HG03558 (cell line): Measurements from ENCODE around the gene DNAH3.
"Not testable (repeated sequence)": the region's sequence is repeated elsewhere in the genome, so short reads cannot be mapped to it uniquely, and the experiment has no call there.

Experiments used
- ATAC-seq: cut with Tn5 transposase; IDR thresholded peaks from one replicate; pipeline ENCODE4 v1.9.1; 2021; ENCODE audit warnings: moderate number of reproducible peaks; ENCODE audit not compliant: unreplicated experiment; ENCODE audit errors: extremely low read depth

Gene DNAH3

GRCh38 chr16:21023509-21024202 lies 127.0 kb downstream of the DNAH3 start:
- no peak for ATAC-seq

DNA sequence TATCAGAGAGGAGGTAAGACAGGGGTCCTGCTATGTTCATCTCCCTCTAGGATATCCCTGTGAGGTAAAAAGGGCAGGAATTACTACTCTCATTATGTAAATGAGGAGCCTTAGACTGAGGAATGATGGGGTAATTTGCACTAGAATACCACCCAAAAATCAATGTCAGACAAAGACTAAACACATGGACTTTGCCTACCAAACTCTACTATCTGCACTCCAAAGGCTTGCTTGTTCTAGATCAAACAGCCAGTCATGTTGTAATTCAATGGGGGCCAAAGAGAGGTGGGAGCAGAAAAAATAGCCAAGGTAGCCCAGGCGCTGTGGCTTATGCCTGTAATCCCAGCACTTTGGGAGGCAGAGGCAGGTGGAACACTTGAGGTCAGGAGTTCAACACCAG lies 129.3 kb downstream of the DNAH3 start:
- no peak for ATAC-seq

DNA sequence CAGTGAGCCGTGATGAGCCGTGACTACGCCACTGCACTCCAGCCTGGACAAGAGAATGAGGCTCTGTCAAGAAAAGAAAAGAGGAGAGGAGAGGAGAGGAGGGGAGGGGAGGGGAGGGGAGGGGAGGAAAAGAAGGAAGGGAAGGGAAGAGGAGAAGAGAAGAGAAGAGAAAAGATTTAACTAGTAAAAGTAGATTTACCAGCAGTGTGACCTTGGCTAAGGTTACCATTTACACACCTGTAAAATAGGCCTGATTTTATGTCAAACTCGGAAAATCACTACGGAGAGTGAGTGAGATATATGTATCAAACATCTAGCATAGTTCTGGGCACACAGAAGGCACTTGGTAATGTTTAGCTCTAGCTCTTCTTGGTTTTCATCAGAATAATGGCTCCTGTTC lies 140.8 kb downstream of the DNAH3 start:
- no peak for ATAC-seq

DNA sequence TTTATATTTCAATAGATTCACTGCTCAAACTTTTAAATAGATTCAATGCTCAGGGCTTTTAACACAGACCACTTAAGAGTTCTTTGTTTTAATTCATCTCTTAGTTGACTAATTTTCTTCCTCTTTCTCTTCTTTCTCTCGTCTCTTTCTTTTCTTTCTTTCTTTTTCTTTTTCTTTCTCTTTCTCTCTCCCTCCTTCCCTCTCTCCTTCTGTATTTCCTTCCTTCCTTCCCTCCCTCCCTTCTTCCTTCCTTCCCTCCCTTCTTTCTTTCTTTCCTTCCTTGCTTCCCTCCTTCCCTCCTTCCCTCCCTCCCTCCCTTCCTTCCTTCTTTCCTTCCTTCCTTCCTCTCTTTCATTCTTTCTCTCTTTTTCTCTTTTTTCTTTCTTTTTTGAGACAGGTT lies 145.6 kb downstream of the DNAH3 start:
- ATAC-seq: no peak

GRCh38 chr16:21001262-21001661 lies 149.4 kb downstream of the DNAH3 start:
- ATAC-seq: no peak

DNA sequence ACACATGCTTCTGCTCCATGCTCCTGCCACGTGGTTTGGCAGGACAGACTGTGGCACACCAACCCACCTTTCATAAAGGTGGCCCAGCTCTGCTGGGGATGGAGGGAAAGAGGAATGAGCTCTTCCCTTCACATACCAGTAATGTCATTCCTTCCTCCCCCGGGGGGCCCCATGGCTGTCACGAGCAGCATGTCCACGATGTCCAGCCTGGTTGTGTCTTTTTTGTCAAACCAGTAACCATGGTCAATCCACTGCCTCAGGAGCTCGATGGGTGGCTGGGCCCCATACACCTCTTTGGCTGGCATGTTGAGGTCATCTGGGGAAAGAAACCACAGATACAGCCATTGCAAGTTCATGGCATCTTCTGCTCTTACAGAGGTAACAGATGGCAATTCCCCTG lies 153.5 kb downstream of the DNAH3 start:
- ATAC-seq: no peak

- ATAC-seq: no peak
Observed at GRCh38 chr16:20995711-20996110, 154.9 kb downstream of the DNAH3 start.

DNA sequence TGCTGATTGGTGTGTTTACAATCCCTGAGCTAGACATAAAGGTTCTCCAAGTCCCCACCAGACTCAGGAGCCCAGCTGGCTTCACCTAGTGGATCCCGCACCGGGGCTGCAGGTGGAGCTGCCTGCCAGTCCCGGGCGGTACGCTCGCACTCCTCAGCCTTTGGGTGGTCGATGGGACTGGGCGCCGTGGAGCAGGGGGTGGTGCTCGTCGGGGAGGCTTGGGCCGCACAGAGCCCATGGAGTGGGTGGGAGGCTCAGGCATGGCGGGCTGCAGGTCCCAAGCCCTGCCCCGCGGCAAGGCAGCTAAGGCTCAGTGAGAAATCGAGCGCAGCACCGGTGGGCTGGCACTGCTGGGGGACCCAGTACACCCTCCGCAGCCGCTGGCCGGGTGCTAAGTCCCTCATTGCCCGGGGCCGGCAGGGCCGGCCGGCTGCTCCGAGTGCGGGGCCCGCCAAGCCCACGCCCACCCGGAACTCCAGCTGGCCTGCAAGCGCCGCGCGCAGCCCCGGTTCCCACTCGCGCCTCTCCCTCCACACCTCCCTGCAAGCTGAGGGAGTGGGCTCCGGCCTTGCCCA lies 161.1 kb downstream of the DNAH3 start:
- not testable (repeated sequence) for ATAC-seq

DNA sequence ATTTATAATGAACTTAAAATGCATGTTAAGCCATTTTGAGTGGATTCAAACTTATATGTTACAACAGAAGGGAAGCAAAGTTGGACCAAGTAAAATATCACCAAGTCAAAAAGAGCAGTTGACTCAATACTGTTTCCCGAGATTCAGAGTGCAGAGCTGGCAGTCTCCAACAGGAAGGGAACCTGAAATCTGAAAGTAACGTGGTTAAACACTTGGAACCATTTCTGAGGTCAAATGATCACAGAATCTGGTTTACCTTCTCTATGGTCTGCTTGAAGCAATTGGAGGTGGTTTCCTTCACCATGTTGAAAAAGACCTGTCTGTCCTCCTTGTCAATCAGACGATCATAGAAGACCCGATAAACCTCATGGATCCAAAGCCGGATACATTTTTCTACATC lies 163.6 kb downstream of the DNAH3 start:
- ATAC-seq: no peak

DNA sequence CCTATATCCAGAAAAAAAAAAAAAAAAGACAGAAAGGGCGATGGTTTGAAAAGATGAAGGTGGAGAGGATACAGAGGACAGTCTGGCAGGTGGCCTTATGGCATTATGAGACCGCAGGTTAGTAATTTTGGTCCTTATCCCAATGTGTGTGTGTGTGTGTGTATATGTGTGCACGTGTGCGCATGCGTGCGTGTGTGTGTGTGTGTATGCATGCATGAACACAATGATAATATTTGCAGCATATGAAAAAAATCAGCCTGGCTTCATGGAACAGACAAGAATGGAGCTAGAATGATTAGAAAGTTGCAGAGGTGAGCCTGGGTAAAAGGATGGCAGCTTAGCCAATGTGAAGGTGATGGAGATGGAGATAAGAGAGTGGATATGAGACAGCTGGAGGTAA lies 166.6 kb downstream of the DNAH3 start:
- ATAC-seq: no peak

DNA sequence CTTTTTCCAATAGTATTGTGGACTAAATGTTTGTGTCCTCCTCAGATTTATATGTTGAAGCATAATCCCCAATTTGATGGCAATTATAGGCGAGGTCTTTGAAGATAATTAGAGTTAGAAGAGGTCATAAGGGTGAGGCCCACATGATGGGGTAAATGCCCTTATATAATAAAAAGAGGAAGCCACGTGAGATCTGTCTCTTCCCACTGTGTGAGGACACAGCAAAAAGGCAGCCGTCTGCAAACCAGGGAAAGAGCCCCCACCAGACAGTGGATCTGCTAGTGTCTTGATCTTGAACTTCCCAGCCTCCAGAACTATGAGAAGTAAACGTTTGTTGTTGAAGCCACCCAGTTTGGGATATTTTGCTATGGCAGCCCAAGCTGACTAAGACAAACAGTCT lies 174.1 kb downstream of the DNAH3 start:
- no peak for ATAC-seq

- ATAC-seq: not testable (repeated sequence)
Observed at GRCh38 chr16:20973201-20973600, 177.4 kb downstream of the DNAH3 start.

DNA sequence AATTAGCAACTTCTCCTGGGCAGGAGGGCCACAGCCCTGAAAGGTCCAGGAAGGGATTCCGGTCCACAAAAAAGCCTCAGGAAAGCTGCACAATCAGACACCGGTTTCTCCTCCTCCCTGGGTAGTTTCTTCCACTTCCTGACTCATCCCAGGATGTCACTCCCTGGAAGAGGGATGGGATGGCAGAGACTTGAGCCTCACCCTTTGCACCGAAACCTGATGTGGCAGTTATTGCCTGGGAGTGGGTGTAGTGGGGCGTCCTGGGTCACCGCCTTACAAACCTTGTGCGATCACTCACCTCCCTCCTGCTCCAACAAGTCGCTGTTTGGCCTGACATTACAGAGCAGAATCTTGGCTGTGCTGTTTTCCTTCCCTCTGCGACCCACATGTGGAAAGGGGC lies 179.2 kb downstream of the DNAH3 start:
- ATAC-seq: no peak

DNA sequence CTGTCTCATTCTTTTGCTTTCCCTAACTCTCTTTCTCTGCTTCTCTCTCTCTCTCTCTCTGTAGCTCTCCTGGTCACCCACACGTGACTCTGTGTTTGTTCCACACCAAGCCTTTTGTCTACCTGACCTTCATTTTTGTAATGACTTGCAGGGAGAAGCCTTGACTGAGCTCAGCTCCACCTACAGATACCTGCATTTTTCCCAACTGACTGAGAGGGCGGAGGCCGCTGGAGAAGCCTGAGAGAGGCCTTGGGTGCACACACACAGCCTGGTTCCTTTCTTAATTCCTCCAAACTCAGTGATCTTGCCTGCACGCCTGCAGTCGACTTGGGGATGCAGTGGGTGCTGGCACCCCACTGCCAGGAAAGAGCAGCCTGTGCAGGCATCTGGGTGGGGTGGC lies 181.3 kb downstream of the DNAH3 start:
- ATAC-seq: no peak

DNA sequence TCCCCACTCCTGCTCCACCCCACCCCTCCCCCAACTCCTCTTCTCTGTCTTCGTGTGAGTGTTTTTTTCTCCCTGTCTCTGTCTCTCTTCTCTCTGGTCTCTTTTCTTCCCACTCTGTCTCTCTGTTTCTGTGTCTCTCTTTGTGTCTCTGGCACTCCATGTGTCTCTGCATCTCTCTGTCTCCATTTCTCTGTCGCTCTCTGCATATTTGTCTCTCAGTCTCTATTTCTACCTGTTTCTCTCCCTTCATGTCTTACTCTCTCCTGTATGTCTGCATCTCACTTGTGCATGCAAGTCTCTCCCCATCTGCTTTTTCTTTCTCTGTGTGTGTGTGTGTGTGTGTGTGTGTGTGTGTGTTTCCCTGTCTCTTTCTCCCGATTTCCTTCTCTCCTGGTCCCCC lies 181.9 kb downstream of the DNAH3 start:
- ATAC-seq: no peak

- no peak for ATAC-seq
Observed at GRCh38 chr16:20960899-20961298, 189.7 kb downstream of the DNAH3 start.

DNA sequence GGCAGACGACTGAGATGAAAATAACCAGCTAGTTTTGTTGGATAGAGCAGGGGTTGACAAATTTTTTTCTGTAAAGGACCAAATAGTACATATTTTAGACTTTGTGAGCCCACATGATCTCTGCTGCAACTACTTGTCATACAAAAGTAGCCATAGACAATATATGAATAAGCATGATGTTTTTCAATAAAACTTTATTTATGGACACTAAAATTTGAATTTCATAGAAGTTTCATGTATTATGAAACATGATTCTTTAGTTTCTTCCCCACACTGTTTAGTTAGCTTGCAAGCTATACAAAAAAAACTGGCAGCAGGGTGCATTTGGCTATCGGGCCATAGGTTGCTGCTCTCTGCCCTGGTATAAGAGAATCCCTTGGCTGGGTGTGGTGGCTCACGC lies 193.5 kb downstream of the DNAH3 start:
- no peak for ATAC-seq

GRCh38 chr16:20956319-20956718 lies 194.3 kb downstream of the DNAH3 start:
- ATAC-seq: no peak

DNA sequence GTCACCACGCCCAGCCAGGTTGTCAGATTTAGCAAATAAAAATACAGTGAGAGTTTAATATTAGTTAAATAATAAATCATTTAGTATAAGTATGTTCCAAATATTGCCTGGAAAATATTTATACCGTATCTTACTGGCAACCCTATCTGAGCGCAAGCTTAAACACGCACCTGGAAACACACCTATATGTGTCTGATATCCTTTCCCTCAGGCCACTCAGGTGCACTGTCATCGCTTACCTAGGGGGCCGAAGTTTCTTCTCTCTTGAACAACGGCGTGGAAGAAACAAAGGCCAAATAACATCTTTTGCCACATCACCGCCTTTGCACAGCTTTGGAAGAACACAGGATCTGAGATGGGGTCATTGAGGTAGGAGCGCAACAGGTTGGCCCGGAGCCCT lies 196.1 kb downstream of the DNAH3 start:
- ATAC-seq: no peak

DNA sequence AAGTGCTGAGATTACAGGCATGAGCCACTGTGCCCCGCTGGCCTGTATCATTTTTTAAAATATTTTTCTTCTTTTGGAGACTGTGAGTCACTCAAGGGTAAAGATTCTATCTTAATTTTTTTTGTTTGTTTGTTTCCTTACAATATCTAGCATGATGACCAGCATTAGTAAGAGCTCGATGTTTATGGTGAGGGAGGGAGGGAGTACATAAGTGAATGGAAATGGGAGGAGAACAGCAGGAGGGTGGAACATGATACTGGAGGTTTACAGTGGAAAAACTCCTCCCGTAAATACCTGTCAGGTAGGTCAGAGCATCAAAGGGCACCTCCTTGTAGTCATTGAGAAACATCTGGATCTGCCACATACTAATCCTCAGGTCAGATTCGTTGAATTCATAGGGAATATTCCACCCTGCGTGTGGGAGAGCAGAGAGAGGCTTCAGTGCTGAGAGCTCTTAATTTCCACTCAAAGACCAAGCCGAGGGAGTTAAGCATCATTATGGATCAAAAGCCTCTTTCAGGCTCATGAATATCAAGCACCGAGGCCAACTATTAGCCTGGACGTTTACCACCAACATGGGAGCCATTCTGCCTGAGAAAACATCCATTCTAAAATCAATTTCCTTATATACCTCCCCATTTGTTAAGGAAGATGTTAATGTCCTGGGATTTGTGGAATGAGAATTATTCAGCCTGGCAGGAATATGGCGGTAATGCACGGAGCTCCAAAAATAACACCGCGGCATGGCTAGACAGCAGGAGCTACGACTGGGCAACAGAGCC lies 198.3 kb downstream of the DNAH3 start:
- ATAC-seq: no peak

GRCh38 chr16:20950294-20950693 lies 200.4 kb downstream of the DNAH3 start:
- no peak for ATAC-seq

DNA sequence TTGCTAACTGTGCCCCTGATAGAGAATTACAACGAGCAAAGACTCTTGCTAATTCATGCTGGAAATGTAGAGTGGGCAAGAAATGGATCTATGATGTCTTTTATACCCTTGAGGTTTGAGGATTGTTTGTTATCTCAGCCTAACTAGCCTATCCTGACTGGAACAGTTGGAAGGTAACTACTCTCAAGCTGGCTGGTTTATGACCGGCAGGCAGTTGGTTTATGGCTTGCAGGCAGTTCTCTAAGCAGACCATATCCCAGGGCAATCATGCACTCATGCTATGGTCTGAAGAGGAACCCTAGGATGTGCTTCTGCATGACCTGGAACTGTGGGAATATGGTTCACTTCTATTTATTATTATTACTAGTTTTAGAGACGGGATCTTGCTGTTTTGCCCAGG lies 201.0 kb downstream of the DNAH3 start:
- ATAC-seq: no peak
